Measurements from ENCODE around the gene MRPS27.

MRPS27 gene

DNA sequence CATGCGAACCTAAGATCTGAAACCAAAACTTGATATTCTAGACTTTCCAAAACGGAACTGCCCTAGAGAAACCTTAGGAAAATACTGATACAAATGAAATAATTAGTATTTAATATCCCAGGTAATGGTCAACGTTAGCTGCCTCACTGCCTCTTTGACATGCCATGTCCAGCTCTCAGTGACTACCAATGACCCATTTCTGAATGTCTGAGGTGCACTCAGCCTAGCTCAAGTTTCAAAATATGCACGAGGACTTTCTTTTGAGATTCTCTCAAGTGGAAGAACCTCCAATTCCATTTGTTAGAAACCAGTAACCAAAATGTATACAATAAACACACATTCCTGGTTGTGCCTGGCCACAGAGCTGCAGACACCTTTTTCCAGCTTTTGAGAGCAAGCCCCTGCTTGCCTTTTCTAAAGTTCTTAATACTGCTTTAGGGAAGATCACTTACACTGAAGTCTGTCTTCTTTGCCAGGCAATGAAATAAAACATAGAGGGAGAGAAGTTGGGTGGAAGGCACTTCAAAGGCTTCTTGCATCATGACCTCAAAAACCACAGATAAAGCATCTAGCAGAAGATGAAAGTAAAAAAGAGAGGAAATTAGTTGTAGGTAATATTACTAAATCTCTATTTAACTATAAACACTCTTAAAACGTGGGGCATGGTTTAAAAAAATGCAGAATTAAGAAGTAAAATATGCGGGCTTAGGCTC lies 87.9 kb downstream of the MRPS27 start:
- no peak for DNase-seq (ENCODE audit: low read depth in 3 of 3)

DNA sequence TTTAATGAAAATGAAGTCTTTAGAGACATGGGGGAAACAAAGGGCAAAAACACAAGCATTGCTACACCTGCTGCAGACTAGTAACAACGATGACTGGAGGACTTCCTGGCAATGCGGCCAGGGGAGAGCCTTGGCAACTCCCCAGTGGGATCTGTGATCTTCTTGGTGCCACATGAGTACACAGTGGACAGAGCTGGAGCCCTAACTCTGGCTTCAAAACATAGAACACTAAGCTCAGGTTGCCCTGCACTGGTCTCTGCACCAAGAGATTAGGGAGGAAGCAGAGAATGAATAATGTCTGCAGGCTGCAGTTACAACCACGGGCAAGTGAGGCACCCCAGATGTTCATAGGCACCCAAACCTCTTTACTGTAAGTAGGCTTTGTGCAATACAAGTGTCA lies 91.1 kb downstream of the MRPS27 start:
- DNase-seq (ENCODE audit: low read depth in 3 of 3) = no peak

DNA sequence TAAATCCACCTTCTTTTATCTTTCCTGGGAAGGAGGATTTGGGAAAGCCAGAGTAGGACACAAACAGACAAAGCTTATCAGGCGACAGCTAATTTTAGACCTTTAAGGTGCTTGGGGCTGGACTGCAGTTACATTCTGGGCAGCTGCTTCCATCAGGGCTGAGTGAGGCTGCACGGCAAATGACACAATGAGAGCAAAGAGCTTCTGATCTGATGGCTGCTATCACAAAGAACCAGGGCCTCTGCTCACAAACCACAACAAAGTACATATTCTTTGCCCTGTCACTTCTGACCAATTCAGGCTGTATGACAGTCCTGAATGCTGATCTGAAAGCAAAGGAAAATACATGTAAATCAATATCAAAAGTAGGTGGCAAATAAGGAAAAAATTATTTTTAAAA lies 93.1 kb downstream of the MRPS27 start:
- no peak for DNase-seq (ENCODE audit: low read depth in 3 of 3)

DNA sequence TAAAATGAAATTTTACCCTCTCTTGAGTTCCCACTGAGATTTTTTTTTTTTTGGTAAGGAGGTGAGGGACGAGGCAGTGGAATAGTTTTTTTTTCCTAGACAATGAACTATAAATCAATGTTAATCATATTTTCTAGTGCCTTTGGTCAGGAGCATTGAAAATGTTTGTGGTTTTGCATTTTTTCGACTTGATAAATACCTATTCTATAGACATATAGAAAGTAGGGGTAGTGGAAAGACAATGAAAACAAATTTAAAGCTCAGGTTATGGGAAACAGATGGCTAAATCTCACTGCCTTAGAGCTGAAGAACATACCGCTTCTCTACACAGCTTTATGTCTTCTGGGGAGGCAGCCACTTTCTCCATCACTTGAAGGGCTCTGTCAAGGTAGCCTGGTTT lies 94.3 kb downstream of the MRPS27 start:
- no peak for DNase-seq (ENCODE audit: low read depth in 3 of 3)

DNA sequence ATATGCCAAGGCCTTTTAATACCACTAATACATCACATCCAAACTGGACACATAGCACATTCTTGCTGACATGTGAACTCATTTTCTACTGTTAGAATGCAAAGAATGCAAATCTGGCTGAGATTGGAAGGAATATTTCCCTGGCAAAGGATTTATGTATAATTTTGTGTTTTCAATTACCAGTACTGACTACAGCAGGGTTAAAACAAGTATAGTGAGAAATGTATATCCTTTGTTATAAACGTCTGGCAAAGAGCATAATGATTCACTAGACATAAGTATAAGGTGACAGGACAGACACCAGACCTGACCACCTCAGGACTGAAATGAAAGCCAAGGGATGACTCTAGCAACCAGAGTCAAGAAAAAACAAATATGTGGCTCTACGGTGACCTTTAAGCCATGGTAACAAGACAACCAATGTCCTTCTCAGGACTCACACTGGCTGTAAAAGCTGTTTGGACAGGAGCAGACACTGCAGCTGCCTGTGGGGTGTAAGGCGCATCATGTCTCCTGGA lies 95.0 kb downstream of the MRPS27 start:
- no peak for DNase-seq (ENCODE audit: low read depth in 3 of 3)

DNA sequence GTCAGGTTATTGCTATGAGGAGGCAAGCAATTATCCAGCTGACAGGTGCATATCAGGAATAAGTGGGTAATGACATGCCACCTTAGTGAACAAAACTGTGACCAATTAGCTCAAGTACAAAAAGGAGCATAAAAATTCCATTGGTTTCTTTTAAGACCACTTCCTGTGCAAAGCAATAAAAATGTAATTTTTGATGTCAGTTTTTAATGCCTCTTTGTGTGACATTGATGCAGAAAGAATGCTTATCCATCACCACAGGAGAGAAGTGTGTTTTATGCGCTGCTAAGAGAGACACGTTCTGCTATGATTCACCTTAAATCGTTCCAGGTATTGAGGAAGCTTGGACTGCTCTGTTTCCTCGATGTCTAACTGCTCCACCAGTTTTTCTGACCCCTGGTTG lies 96.7 kb downstream of the MRPS27 start:
- no peak for DNase-seq (ENCODE audit: low read depth in 3 of 3)

DNA sequence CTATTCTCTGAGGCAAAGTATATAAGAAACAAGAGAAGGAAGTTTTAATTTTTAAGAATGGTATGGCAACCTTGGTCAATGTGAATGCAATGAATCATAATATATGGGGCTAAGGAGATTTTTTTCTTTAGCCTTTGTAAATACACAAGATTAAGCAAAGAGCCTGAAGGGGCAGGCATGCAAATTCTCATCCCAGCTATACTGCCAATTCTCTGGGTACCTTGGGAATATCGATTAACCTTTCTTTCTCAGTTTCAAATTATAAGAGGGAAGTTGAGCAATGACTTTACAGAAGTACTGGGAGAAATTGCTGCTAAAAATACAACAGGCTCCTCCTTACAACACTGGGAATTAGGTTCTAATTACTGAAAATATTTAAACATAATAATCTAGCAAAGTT lies 97.5 kb downstream of the MRPS27 start:
- no peak for DNase-seq (ENCODE audit: low read depth in 3 of 3)

DNA sequence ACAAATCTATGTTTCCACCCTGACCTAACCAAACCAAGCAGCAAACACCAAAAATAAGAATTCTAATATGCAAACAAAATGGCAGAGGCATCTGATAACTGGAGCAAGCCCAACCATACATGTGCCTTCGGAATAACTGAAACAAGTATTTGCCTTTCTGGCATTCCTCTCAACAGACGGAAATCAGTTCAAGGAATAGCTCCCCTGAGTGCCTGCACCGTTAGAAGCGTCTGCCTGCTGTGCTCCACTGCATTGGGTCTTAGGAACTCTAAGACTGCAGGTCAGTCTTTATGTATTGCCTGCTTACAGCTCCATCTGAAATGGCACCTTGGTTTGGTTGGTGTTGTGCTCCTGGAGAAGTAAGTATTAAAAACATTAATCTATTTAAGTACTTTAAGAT lies 98.5 kb downstream of the MRPS27 start:
- DNase-seq (ENCODE audit: low read depth in 3 of 3) = no peak

DNA sequence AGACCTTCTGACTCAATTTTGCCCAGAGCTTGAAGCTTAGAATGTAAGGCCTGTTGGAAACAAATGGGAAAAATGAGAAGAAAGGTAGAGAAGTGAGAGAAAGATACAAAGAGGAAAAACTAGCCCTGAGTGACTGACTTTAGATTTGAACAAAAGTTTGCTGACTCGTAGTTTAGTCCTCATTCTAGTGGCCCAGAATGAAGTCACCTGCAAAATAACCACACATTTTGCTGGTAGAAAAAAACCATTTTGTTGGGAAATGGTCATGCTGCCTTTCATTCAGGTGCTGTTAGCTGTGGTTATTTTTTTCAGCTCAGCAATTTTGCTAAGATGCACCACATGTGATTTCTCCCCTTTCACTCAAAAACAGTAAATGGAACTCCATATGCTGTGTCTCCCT lies 98.9 kb downstream of the MRPS27 start:
- DNase-seq (ENCODE audit: low read depth in 3 of 3) = no peak

DNA sequence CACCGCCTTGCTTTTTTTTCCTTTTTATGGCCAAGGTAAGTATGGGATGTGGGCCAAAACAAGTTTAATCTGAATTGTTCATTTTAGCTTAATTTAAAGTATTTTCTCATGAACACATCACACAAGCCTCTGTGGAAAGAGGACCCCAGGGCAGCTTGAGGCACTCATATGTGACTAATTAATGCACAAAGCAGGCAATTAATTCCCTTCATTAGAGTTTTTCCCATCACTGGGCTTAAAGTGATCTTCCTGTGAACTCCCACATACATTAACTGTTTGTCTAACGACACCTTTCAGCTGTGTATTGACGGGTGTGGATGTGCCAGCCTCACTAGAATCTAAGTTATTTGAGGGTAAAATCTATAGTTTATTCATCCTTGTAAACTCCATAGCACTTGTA lies 103.3 kb downstream of the MRPS27 start:
- DNase-seq (ENCODE audit: low read depth in 3 of 3) = no peak

DNA sequence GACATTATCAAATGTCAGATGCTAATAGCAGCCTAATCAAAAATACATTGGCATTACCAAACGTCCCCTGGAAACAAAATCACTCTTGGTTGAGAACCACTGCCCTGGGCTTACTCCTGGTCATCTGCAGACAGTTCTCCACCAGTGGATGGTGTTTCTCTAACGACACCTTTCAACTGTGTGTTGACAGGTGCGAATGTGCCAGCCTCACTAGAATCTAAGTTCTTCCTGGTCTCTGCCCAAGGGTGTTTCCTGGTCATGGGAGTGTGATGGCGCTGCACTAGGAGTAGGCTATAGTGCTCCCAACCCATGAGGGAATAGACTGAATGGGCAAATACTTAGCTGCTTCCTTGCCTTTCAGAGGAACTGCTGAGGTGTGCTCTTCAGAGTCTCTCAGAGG lies 105.9 kb downstream of the MRPS27 start:
- no peak for DNase-seq (ENCODE audit: low read depth in 3 of 3)

DNA sequence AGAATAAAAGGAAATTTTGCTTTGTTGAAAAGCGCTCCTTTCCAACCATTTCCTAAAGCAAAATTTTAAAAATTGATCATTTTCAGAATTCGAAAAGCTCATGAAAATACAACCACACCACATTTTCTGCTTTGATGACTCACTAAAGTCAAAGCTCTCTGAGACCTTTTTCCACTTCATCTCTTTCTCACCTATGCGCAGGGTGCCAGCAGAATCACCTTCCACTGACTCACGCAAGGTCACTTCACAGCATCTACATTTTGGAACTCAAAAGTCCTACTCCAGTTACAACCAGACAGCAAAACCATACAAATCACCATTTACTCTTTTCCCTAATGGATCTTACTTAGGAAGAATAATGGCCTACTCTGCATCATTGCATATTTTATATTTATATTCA lies 106.6 kb downstream of the MRPS27 start:
- DNase-seq (ENCODE audit: low read depth in 3 of 3) = no peak

DNA sequence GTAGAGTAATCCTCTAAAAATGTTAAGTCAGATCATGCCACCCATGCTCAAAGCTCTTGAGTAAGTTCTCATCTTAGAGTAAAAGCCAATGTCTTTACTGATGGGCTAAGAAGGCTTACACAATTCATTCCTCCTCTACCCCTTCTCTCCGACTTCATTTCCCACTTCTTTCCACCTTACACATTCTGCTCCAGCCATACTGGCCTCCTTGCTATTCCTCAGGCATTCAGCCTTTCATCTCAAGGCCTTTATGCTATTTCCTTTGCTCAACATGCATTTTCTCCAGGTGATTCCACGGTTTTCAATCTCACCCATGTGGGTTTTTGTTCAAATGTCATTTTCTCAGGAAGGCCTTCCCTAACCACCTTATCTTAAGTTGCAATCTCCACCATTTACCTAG lies 107.9 kb downstream of the MRPS27 start:
- DNase-seq (ENCODE audit: low read depth in 3 of 3) = no peak

DNA sequence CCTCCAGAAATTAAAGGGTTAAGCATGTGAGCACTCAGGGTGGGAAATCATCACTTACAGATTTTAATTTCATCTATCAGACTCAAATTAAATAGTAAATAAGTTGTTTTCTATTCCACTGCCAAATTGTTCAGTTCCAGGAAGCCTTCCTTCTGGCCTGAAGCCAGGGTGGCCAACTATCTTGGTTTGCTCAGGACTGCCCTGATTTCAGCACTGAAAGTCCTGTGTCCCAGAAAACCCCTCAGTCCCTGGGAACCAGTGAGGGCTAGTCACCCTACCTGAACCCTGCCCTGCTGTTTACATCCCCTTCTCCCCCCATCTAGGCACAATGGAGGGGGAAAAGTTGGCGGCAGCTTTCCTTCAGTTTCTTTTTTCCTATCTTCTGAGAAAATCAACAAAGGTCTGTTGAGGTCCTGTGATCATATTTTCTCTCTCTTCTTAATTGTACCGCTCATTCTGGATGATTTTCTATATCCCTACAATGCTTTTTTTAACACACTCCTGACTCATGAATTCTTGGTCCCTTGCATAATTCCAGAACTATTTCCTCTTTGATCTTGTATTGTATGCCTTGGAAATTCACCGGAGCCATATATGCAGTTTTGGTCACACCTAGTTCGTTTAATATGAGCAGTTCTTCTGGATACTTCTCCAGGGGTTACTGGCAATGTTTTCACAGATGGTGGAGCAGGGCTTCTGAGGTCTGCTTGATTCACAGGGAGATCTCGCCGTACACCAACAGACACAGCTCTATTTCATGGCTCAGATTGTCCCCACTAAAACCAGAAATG lies 109.0 kb downstream of the MRPS27 start:
- DNase-seq (ENCODE audit: low read depth in 3 of 3) = no peak

DNA sequence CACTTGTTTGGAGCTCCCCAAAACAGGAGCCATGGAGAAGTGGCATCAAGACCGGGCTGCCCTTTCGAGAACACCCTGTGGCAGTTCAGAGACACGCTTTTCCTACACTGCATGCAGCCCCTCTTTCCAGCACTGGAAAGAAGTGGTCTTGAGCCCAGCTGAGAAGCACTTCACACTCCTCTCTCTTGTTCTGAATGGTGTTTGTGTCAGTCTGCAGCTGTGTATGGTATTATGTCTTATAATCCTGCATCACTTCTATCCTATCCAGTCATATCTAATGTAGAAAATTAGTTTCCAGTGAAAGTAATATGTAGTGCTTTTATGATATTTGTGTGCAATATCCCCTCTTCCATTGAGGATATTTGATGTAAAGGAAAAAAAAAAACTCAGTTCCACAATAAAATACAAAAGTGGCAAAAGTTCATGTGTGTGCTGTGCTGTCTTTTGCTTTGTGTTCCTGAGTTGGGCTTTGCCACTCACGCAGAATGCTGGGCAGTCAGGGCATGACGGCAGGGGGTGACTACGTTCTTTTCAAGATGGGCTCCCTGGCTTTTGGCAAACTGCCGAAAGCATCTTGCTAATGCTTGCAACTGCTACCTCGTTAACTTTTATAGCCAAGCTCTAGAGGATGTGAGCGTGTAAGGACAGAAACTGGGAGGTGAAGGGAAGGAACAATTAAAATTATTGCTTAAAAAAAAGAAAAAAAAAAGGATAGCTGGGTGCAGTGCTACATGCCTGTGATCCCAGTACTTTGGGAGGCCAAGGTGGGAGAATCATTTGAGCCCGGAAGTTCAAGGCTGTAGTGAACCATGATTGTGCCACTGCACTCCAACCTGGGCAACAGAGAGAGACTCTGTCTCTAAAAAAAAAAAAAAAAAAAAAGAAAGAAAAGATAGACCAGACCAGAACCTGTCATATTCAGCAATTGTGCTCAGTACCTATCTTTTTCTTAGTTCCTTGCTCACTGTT lies 110.6 kb downstream of the MRPS27 start:
- no peak for DNase-seq (ENCODE audit: low read depth in 3 of 3)

DNA sequence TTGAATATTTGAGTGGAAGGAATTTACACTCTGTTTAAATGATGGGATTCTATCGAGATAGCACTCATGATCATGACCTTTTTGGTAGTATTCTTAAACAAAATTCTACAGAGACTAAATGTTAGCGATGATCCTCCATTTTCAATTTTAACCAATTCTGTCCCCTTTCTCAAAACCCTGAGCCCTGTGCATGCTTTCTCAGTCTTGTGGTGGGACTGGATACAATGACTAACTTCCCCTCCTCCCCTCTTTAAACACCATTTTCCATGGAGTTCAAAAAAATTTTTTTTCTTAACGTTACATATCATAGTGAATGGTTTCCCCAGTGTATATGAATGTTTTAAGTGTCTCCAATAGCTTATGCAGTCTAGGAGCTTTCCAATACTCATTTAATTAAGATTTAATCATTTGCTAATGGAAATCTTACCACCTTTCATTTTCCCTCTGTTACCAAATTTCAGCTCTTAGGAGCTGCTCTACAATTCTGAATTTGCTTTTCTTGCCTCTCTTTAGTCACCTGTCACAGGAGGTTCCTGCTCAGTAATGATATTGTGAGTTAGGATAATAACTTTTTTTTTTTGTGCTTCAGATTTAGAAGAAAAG lies 111.6 kb downstream of the MRPS27 start:
- no peak for DNase-seq (ENCODE audit: low read depth in 3 of 3)

DNA sequence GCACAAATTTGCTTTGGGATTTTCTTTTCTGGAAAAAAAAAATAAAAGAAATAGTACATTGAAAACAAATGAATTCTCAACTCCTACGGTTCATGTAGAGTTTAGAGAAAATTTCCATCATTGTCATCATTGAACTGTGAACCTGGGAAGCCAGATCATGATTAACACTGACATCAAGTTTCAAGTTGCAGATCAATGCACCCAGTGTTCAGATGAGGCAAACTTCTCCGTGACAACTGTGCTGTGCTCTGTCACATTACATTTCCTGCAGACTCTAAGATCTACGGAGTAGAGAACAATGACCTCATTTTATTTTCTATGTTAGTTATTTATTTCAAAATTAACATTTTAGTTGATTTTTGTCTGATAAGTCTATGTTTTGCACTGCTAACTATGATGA lies 113.0 kb downstream of the MRPS27 start:
- no peak for DNase-seq (ENCODE audit: low read depth in 3 of 3)

DNA sequence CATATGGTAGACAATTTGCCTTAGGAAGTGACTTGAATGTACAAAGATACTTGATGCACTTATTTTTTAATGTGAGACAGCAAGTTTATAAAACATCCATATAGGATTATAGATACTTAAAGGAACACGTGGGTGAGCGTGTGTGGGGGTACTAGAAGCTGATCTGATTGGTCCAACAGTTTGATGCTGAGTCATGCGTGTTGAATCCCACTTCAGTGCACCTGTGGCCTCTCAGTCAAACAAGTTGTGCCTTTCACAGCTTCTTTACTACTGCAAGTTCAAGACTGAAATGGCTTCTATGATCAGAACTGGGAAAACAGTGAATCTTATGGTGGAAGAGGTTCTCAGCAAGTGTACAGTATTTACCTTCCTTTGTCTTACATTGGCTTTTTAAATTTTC lies 113.9 kb downstream of the MRPS27 start:
- DNase-seq (ENCODE audit: low read depth in 3 of 3) = no peak

DNA sequence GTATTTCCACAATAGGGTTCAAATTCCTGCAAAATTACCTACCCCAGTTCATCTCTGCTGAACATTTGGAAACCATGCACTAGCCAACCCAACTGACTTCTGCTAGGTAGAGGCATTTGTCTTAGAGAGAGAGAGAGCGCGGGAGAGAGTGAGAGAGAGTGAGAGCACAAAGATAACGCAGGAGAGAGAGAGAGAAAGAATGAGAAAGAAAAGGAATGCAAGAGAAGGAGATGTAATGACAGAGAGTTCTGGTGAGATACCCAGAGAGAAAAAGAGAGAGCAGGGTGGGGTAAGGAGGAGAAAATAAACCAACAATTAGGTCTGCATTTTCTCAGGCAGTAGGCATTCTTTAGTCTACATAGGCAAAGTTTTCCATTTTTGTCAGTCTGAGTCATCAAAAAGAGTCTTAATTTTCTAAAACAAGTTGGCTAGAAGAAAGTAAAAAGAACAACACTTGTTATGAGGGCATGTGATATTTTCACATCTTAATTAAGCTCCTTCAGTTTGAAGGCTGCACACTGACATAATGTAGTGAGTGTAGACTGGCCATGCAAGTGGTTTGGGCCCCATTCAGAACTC lies 114.5 kb downstream of the MRPS27 start:
- DNase-seq (ENCODE audit: low read depth in 3 of 3) = no peak

DNA sequence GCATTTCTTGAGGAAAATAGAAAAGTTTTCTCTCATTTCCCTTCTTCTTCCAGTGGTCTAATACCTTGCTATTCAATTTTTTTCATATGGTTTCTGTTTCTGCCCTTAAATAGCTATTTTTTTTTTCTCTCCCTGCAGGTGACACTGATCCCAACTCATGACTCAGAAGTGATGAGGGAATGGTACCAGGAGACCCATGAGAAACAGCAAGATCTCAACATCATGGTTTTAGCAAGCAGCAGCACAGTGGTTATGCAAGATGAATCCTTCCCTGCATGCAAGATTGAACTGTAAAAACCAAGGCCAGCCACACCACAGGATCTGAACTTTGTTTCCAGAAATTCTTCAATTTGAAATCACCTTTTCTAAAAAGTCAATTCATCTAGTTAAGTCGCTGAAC lies 115.1 kb downstream of the MRPS27 start:
- DNase-seq (ENCODE audit: low read depth in 3 of 3) = no peak

DNA sequence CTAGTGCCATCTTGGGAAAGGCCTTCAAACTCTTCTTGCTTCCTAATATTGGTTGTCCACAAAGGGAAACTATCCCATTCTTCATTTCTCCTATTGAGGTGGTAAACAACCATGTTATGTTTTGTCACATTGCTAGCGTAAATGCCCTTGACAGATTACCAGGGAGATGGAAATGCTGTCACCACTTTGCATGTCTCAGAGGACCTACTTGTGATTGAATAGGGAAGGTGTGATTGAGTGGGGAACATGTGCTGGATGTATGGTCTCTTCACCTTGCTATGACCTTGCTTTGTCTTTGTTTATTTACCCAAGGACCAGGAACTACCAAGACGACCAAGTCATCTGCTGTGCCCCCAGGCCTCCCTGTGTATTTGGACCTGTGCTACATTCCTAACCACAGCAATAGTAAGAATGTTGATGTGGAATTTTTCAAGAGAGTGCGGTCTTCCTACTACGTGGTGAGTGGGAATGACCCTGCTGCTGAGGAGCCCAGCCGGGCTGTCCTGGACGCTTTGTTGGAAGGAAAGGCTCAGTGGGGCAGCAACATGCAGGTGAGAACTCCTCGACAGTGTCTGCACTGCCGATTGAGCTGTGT lies 116.7 kb downstream of the MRPS27 start:
- DNase-seq (ENCODE audit: low read depth in 3 of 3) = no peak

All from stimulated activated CD4-positive, alpha-beta T cell treated with anti-CD3 and anti-CD28 coated beads, TNF-alpha, amount 100 ng/mL, for 48 hours (primary cell).